ENCODE measurements around the gene LFNG.

The LFNG gene

DNA sequence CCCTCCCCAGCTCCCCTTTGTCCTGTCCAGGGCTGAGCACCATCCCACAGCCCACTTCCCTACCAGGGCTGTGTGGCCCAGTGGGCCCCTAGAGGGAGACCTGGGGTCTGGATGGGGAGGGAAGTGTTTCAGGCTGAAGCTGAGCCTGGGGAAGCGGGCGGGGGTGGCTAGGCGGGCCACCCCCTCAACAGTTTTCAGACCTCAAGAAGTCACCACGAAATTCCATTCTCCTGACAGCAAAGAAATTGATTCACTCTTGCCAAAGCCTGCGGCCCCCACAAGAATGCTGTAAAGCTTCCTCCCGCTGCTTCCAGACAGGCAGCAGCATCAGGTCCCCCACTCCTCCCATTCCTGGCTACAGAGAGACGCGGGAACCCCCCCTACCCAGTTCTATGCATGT is 2.5 kb upstream of the LFNG start:
- Histone ChIP-seq H3K9ac (ENCODE audit: low read depth, low read length, poor library complexity) (peak overlapping the region; percentile 25), H3K4ac (ENCODE audit: low read length) (no peak overlapping the region), H3K36me3 (replicated peaks in 1 of 2; ENCODE audit: control insufficient read depth in 2 of 2, insufficient read depth in 2 of 2, low read length in 2 of 2) (peaks cover 4% of the 10 kb centered on the region in 2 donors), H2BK5ac (ENCODE audit: low read length) (peak overlapping the region; percentile 96), H3K14ac (ENCODE audit: low read length) (peak overlapping the region; percentile 75), H2AK5ac (ENCODE audit: low read depth, low read length) (peak overlapping the region; percentile 99), H4K91ac (ENCODE audit: low read depth, low read length, poor library complexity) (no peak overlapping the region), H3K4me3 (ENCODE audit: low read length in 2 of 2) (no peak overlapping the region), H2BK120ac (ENCODE audit: low read depth, low read length) (peak overlapping the region; percentile 100), H3K4me1 (ENCODE audit: control insufficient read depth in 2 of 2, insufficient read depth in 1 of 2, low read depth in 1 of 2, low read length in 2 of 2) (peaks cover 36 to 54% of the 10 kb centered on the region in 2 donors), H2AFZ (ENCODE audit: low read length) (peak overlapping the region; percentile 13), H3K79me1 (ENCODE audit: low read depth, low read length) (peaks cover 5% of the 10 kb centered on the region), H3K27ac (replicated peaks; ENCODE audit: low read length) (peak overlapping the region; percentile 13), H4K8ac (ENCODE audit: low read depth, low read length) (no peak overlapping the region), H3K18ac (ENCODE audit: low read length) (peak overlapping the region; percentile 93), H3K27me3 (ENCODE audit: control insufficient read depth in 3 of 3, insufficient read depth in 3 of 3, low read depth in 1 of 3, low read length in 3 of 3) (peaks cover 0 to 12% (median 0%) of the 10 kb centered on the region in 3 experiments), H2BK12ac (ENCODE audit: low read length) (peak overlapping the region; percentile 86), H2BK15ac (ENCODE audit: low read length) (peak overlapping the region; percentile 97), H3K9me3 (replicated peaks in 1 of 2; ENCODE audit: control insufficient read depth in 2 of 2, insufficient read depth in 1 of 2, low read depth in 1 of 2, low read length in 2 of 2) (peaks cover 0 to 2% of the 10 kb centered on the region in 2 donors), H3K23ac (ENCODE audit: low read depth, low read length, poor library complexity) (peak overlapping the region; percentile 86), H3K4me2 (ENCODE audit: insufficient read depth, low read length, poor library complexity, severe bottlenecking) (no peak overlapping the region)
- no peak for DNase-seq (ENCODE audit: low spot score)
- no CpG with 5 or more reads among the region's 8 CpGs for WGBS, 2 donors (ENCODE audit: extremely low coverage in 2 of 2, insufficient read length in 2 of 2, insufficient replicate concordance in 1 of 2)

DNA sequence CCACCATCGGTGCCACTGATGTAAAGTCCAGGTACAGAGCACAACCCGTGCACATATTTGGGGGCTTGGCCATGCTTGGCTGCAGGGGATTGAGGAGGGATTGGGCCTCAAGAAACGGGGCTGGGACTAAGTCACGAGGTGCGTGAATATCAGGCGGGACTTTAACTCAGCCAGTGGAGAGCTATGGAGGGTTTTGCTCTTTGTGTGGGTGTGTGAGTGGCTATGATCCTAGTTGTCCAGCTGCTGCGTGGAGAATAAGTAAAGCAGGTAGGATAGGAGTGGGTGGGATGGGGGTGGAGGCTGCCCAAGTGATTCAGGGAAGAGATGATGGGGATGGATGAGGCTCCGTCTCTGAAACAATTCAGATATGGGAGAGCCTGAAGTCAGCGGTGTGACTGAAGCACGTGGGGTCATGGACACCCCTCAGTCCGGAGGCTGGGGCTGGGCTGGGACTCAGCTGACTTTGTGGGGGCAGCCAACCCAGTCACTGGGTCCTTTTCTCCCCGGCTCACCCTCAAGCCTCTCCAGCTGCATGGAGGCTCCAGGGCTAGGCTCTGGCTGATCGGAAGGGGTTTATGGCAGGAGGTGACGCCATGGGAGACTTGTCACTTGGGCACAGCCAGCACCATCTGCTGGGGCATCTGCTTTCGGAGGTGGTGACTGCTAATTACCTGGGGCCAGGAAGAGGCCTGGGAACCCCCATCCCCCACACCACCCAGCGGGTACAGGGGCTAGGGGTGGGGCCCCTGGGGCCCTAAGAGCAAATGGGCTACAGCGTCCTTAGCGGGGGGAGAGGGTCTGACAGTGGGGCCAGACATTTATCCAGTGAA is 1.7 kb upstream of the LFNG start:
- Histone ChIP-seq H2AK5ac (ENCODE audit: low read depth, low read length) (peak overlapping the region; percentile 99), H3K18ac (ENCODE audit: low read length) (peak overlapping the region; percentile 93), H3K9ac (ENCODE audit: low read depth, low read length, poor library complexity) (peak overlapping the region; percentile 25), H3K4me3 (ENCODE audit: low read length in 2 of 2) (no peak overlapping the region), H2BK15ac (ENCODE audit: low read length) (peak overlapping the region; percentile 97), H2AFZ (ENCODE audit: low read length) (peak overlapping the region; percentile 30), H4K8ac (ENCODE audit: low read depth, low read length) (no peak overlapping the region), H3K36me3 (replicated peaks in 1 of 2; ENCODE audit: control insufficient read depth in 2 of 2, insufficient read depth in 2 of 2, low read length in 2 of 2) (peaks cover 6 to 9% of the 10 kb centered on the region in 2 donors), H2BK12ac (ENCODE audit: low read length) (peak overlapping the region; percentile 86), H3K79me1 (ENCODE audit: low read depth, low read length) (peaks cover 12% of the 10 kb centered on the region), H2BK5ac (ENCODE audit: low read length) (peak overlapping the region; percentile 96), H3K27ac (replicated peaks; ENCODE audit: low read length) (peak overlapping the region; percentile 9), H3K27me3 (ENCODE audit: control insufficient read depth in 3 of 3, insufficient read depth in 3 of 3, low read depth in 1 of 3, low read length in 3 of 3) (peaks cover 0 to 5% (median 0%) of the 10 kb centered on the region in 3 experiments), H3K9me3 (replicated peaks in 1 of 2; ENCODE audit: control insufficient read depth in 2 of 2, insufficient read depth in 1 of 2, low read depth in 1 of 2, low read length in 2 of 2) (peaks cover 0 to 2% of the 10 kb centered on the region in 2 donors), H2BK120ac (ENCODE audit: low read depth, low read length) (peak overlapping the region; percentile 100), H3K14ac (ENCODE audit: low read length) (peak overlapping the region; percentile 75), H3K4me2 (ENCODE audit: insufficient read depth, low read length, poor library complexity, severe bottlenecking) (peak overlapping the region; percentile 14), H4K91ac (ENCODE audit: low read depth, low read length, poor library complexity) (peak overlapping the region; percentile 5), H3K23ac (ENCODE audit: low read depth, low read length, poor library complexity) (peak overlapping the region; percentile 86), H3K4me1 (ENCODE audit: control insufficient read depth in 2 of 2, insufficient read depth in 1 of 2, low read depth in 1 of 2, low read length in 2 of 2) (peaks cover 36 to 58% of the 10 kb centered on the region in 2 donors), H3K4ac (ENCODE audit: low read length) (peak overlapping the region; percentile 38)
- no peak for DNase-seq (ENCODE audit: low spot score)
- WGBS, 2 donors (ENCODE audit: extremely low coverage in 2 of 2, insufficient read length in 2 of 2, insufficient replicate concordance in 1 of 2), result no CpG with 5 or more reads among the region's 18 CpGs

DNA sequence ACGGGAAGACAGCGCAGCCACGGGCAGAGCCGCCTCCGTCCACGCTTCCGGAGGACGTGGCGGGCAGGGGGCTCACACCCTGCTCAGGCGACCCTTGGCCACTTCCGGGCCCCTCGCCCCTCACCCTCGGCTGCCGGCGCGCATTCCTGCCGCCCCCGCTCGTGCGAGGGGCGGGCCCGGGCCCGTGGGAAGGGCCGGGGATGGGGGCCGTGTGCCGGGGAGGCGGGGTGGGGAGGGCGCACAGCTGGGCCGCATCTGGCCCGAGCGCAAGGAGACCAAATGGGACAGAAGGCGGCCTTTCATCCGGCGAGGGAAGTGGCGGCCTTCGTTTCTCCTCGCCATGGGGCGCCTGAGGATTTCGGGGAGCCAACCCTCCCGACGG is 846 bp upstream of the LFNG start:
- peak overlapping the region; percentile 48 to 76 for H3K4me3 ChIP-seq (ENCODE audit: low read length in 2 of 2)
- no peak for DNase-seq (ENCODE audit: low spot score)
- peak overlapping the region; percentile 96 for H2BK5ac ChIP-seq (ENCODE audit: low read length)
- peak overlapping the region; percentile 94 for H2BK15ac ChIP-seq (ENCODE audit: low read length)
- peak overlapping the region; percentile 86 for H3K23ac ChIP-seq (ENCODE audit: low read depth, low read length, poor library complexity)
- peak overlapping the region; percentile 90 for H3K14ac ChIP-seq (ENCODE audit: low read length)
- H2BK120ac ChIP-seq (ENCODE audit: low read depth, low read length), result peak overlapping the region; percentile 88
- H4K8ac ChIP-seq (ENCODE audit: low read depth, low read length), result peak overlapping the region; percentile 53
- peak overlapping the region; percentile 81 for H3K4me2 ChIP-seq (ENCODE audit: insufficient read depth, low read length, poor library complexity, severe bottlenecking)
- no peaks in the 10 kb centered on the region for H3K27me3 ChIP-seq (ENCODE audit: control insufficient read depth in 3 of 3, insufficient read depth in 3 of 3, low read depth in 1 of 3, low read length in 3 of 3)
- peaks cover 6 to 9% of the 10 kb centered on the region in 2 donors for H3K36me3 ChIP-seq (replicated peaks in 1 of 2; ENCODE audit: control insufficient read depth in 2 of 2, insufficient read depth in 2 of 2, low read length in 2 of 2)
- no peak overlapping the region for H4K91ac ChIP-seq (ENCODE audit: low read depth, low read length, poor library complexity)
- H3K4me1 ChIP-seq (ENCODE audit: control insufficient read depth in 2 of 2, insufficient read depth in 1 of 2, low read depth in 1 of 2, low read length in 2 of 2), result peaks cover 42 to 62% of the 10 kb centered on the region in 2 donors
- H3K18ac ChIP-seq (ENCODE audit: low read length), result peak overlapping the region; percentile 98
- peak overlapping the region; percentile 32 for H3K27ac ChIP-seq (replicated peaks; ENCODE audit: low read length)
- peak overlapping the region; percentile 98 for H2BK12ac ChIP-seq (ENCODE audit: low read length)
- peak overlapping the region; percentile 85 for H3K9ac ChIP-seq (ENCODE audit: low read depth, low read length, poor library complexity)
- no peak overlapping the region for H3K4ac ChIP-seq (ENCODE audit: low read length)
- H2AFZ ChIP-seq (ENCODE audit: low read length), result peak overlapping the region; percentile 88
- H3K79me1 ChIP-seq (ENCODE audit: low read depth, low read length), result peaks cover 14% of the 10 kb centered on the region
- H2AK5ac ChIP-seq (ENCODE audit: low read depth, low read length), result peak overlapping the region; percentile 99
- no CpG with 5 or more reads among the region's 41 CpGs for WGBS, 2 donors (ENCODE audit: extremely low coverage in 2 of 2, insufficient read length in 2 of 2, insufficient replicate concordance in 1 of 2)
- H3K9me3 ChIP-seq (replicated peaks in 1 of 2; ENCODE audit: control insufficient read depth in 2 of 2, insufficient read depth in 1 of 2, low read depth in 1 of 2, low read length in 2 of 2), result peaks cover 0 to 2% of the 10 kb centered on the region in 2 donors

DNA sequence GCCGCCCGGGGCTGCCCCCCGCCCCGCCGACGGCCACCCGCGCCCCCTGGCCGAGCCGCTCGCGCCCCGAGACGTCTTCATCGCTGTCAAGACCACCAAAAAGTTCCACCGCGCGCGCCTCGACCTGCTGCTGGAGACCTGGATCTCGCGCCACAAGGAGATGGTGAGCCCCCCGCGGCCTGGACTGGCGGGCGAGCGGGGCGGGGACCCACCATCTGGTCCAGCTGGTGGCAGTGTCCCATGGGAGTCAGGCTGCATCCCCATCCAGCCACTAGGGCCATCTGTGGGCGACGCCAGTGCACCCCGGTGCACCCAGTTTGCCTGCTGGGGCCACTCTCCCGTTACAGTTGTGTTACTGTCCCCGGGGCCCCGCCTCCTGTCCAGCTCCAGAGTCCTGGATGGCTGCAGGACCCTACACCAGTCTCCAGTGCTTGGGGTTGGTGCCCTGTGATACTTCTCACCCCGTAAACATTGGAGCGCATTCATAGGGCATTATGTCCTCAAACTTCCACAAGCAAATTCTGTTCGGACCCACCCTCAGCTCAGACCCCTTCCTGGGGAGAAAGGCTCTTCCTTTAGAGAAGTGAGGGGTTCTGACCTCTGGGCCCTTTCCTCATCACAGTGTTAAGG is 672 bp downstream of the LFNG start:
- Histone ChIP-seq H2BK12ac (ENCODE audit: low read length) (peak overlapping the region; percentile 68), H3K14ac (ENCODE audit: low read length) (peak overlapping the region; percentile 100), H4K91ac (ENCODE audit: low read depth, low read length, poor library complexity) (no peak overlapping the region), H2BK5ac (ENCODE audit: low read length) (peak overlapping the region; percentile 93), H3K79me1 (ENCODE audit: low read depth, low read length) (peaks cover 16% of the 10 kb centered on the region), H3K18ac (ENCODE audit: low read length) (peak overlapping the region; percentile 97), H3K4me3 (ENCODE audit: low read length in 2 of 2) (peak overlapping the region; percentile 87 to 96), H3K27me3 (ENCODE audit: control insufficient read depth in 3 of 3, insufficient read depth in 3 of 3, low read depth in 1 of 3, low read length in 3 of 3) (no peaks in the 10 kb centered on the region), H2BK15ac (ENCODE audit: low read length) (peak overlapping the region; percentile 62), H3K4me1 (ENCODE audit: control insufficient read depth in 2 of 2, insufficient read depth in 1 of 2, low read depth in 1 of 2, low read length in 2 of 2) (peaks cover 49 to 76% of the 10 kb centered on the region in 2 donors), H2BK120ac (ENCODE audit: low read depth, low read length) (no peak overlapping the region), H2AFZ (ENCODE audit: low read length) (peak overlapping the region; percentile 41), H2AK5ac (ENCODE audit: low read depth, low read length) (peak overlapping the region; percentile 82), H3K9ac (ENCODE audit: low read depth, low read length, poor library complexity) (peak overlapping the region; percentile 100), H3K4me2 (ENCODE audit: insufficient read depth, low read length, poor library complexity, severe bottlenecking) (peak overlapping the region; percentile 91), H3K4ac (ENCODE audit: low read length) (no peak overlapping the region), H3K27ac (replicated peaks; ENCODE audit: low read length) (no peak overlapping the region), H3K36me3 (replicated peaks in 1 of 2; ENCODE audit: control insufficient read depth in 2 of 2, insufficient read depth in 2 of 2, low read length in 2 of 2) (peaks cover 7 to 12% of the 10 kb centered on the region in 2 donors), H4K8ac (ENCODE audit: low read depth, low read length) (no peak overlapping the region), H3K23ac (ENCODE audit: low read depth, low read length, poor library complexity) (peak overlapping the region; percentile 94), H3K9me3 (replicated peaks in 1 of 2; ENCODE audit: control insufficient read depth in 2 of 2, insufficient read depth in 1 of 2, low read depth in 1 of 2, low read length in 2 of 2) (no peaks in the 10 kb centered on the region)
- no peak for DNase-seq (ENCODE audit: low spot score)
- WGBS, 2 donors (ENCODE audit: extremely low coverage in 2 of 2, insufficient read length in 2 of 2, insufficient replicate concordance in 1 of 2), result no CpG with 5 or more reads among the region's 37 CpGs
